Stimulated activated CD4-positive, alpha-beta T cell treated with anti-CD3 and anti-CD28 coated beads, Interleukin-12 subunit alpha, Interleukin-12 subunit beta, amount 100 ng/mL, for 4 hours (primary cell): ENCODE measurements around the gene PPFIA1.
"Not testable (repeated sequence)": the region's sequence is repeated elsewhere in the genome, so short reads cannot be mapped to it uniquely, and the experiment has no call there.

ENCODE experiments used
- DNase-seq: peaks from one replicate; pipeline ENCODE4 v3.0.0-alpha.2; 2020

The PPFIA1 gene

GRCh38 chr11:70398834-70399680 is 128.6 kb downstream of the PPFIA1 start:
- no peak for DNase-seq

DNA sequence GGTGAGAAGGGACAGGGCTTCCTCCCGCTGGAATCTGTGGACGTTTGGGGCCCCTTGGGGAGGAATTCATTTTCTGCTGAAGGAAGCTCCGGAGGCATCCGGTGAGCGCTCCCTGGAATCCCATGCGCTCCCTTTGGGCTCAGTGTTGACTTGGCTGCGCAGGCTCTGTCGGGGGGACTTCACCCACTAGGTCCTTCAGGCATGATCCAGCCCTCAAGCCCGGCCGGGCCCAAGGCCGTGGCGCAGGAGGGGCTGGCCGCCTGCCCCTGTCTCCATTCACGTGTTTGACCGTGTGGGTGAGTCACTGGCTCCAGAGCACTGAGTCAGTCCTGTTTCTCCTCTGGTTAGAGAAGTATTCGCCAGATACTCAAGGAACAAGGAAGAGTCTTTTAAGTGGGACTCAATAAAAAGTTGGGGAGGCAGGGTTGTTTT is 129.2 kb downstream of the PPFIA1 start:
- DNase-seq = no peak

DNA sequence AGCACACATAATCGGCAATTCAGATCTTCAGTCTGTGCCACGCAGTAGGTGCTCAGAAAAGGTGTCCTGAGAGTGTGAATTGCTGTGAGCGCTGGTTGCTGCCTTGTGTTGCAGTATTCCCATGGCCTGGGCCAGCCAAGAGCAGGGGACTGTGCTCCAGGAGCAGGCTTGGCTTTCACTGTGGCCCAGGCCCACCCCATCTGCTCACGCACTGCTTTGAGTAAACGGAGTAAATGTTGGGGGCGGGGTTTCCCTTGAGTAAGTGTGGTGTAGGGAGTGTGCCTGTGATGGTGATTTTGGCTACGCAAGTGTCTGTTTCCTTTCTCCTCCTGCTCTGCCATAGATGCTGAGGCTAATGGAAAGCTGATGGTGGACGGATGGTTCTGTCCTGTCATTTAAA is 130.2 kb downstream of the PPFIA1 start:
- DNase-seq = no peak

GRCh38 chr11:70402016-70402415 is 131.5 kb downstream of the PPFIA1 start:
- DNase-seq = no peak

GRCh38 chr11:70402685-70403084 is 132.2 kb downstream of the PPFIA1 start:
- DNase-seq = no peak

- DNase-seq = no peak
Observed at GRCh38 chr11:70404244-70404643, 133.8 kb downstream of the PPFIA1 start.

GRCh38 chr11:70405679-70406395 is 135.3 kb downstream of the PPFIA1 start:
- no peak for DNase-seq

GRCh38 chr11:70407121-70407520 is 136.6 kb downstream of the PPFIA1 start:
- no peak for DNase-seq

DNA sequence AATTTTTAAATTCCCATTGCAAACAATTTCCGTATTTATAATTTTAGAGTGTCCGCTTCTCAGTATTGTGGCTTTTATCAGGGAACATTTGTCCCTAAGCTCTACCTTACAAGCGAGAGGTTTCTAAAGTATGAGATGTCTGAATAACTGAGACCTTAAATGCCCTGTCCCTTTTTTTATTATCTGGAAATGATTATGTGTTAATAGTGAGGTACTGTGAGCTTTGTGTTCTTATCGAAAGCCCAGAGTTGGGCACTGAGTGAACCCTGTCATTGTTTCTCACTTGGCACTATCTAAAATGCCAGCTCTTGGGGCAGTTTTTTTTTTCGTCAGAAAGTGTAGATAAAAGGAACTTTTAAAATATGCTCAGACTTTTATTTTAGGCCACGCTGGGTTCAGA is 137.3 kb downstream of the PPFIA1 start:
- DNase-seq = no peak

GRCh38 chr11:70408326-70408725 is 137.8 kb downstream of the PPFIA1 start:
- not testable (repeated sequence) for DNase-seq

GRCh38 chr11:70409437-70409836 is 138.9 kb downstream of the PPFIA1 start:
- no peak for DNase-seq

GRCh38 chr11:70409871-70410270 is 139.4 kb downstream of the PPFIA1 start:
- no peak for DNase-seq

DNA sequence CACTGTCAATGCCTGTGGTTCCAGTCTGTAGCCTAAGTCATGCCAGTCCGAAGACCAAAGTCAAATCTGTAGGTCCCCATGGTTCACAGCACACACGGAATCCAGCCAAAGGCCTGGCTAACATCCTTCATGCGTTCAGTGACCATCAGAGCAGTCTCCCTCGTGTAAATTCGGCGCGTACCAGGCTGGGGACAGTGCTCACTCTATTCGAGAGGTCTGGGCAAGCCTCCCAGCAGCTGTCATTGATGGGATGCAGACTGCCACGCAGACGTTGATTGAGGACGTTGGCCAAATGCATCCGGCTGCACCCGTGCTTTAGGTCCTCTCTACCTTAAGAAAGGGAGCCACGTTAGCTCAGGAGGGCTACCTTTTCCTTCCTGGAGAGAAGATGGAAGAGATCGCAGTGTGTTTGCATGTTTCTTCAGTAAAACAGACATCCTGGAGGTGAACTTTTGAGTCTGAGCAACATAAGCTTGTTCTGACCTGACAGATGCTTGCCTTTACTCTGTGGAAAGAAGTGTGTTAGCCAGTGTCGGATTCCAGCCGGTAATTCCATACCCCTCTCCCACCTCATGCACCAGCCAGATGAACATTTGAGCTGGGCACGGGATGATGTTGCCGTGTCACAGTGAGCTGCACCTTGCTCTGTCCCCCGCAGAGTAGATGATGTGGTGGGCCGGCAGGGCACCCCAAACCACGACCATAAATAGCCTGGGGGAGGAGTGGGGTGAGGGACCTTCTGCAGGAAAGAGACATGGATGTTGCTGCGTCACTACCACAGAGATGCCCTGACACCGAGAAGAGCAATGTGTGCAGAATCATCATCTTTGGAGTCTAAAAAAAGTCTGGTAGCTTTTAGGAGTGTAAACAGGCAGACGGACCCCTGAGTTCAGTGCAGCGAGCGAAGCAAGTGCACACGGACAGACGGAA is 140.1 kb downstream of the PPFIA1 start:
- DNase-seq = no peak

- no peak for DNase-seq
Observed at GRCh38 chr11:70411713-70412452, 141.4 kb downstream of the PPFIA1 start.

DNA sequence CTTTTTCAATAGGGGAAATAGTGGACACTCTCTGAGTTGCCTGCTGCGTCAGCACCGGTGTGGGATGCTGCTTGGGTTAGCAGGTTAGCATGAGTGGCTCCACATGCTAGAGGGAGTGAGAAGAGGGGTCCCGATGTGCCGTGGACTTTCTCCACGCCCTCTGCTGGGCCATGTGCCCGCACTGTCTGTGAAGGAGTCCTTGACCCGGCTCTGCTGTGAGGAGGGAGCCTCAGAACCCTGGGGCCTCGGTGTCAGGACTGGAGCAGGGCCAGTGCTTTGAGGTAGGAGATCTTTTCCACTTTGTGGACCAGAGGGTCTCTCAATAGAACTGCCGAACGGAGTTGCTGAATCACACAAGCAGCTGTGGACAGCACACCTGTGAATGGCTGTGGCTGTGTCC is 142.7 kb downstream of the PPFIA1 start:
- no peak for DNase-seq

GRCh38 chr11:70414341-70415100 is 144.0 kb downstream of the PPFIA1 start:
- no peak for DNase-seq

DNA sequence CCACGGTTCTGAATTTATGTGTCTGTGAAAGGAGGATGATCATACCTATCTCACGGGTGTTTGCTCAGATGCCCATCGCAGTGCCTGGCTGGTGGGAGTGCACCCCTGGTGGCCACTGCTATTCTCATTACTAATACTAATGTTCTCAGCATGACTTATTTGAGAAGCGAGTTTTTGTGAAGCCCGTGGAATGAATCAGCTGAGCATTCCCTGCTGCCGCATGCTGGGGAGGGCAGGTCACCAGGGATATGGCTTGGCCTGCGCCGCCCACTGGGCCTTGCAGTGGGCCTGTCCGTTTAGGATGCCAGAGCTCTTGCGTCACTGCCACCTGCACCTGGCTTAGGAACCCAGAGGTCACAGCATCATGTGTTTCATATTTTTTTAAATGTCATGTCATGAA is 144.7 kb downstream of the PPFIA1 start:
- no peak for DNase-seq

- DNase-seq = no peak
Observed at GRCh38 chr11:70415642-70416395, 145.3 kb downstream of the PPFIA1 start.

GRCh38 chr11:70416881-70417280 is 146.4 kb downstream of the PPFIA1 start:
- no peak for DNase-seq

DNA sequence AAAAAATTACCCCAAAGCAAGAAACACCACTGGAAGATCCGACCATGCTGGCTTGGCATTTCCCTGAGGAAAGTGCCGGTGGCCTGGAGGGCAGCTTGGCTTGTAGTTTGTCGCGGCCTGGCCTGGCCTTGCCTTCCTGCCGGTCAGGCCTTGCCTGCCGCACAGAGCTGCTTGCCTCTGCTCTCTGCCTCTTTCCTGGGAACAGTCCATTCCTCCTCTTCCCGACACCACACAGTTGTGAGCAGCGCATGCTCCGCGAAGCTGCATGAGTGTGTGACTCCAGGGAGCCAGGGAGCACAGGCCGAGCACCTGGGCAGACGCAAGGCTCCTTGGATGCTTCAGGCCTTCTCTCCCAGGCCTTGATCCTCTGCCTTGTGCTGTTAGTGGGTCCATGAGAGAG is 147.6 kb downstream of the PPFIA1 start:
- DNase-seq = no peak
